Neuron (in vitro differentiated cells): Measurements from ENCODE around the gene PDGFA.

ENCODE experiments used
- H2AFZ ChIP-seq: one replicate; pipeline ENCODE4 v1.6.1; 2013; ENCODE audit warnings: low read depth, mild to moderate bottlenecking, inconsistent platforms, low read length, moderate library complexity
- H3K27me3 ChIP-seq: one replicate; pipeline ENCODE4 v1.6.1; 2013; ENCODE audit warnings: low read length; ENCODE audit not compliant: insufficient read depth
- H3K36me3 ChIP-seq: one replicate; pipeline ENCODE4 v1.6.1; 2013; ENCODE audit warnings: low read length; ENCODE audit not compliant: insufficient read depth
- H3K4me1 ChIP-seq: one replicate; pipeline ENCODE4 v1.6.1; 2013; ENCODE audit warnings: low read length; ENCODE audit not compliant: insufficient read depth
- H3K4me3 ChIP-seq: 2 replicates; pipeline ENCODE4 v1.5.1; 2013; ENCODE audit warnings: mild to moderate bottlenecking, low read length, moderate library complexity
- H3K9me3 ChIP-seq: one replicate; pipeline ENCODE4 v1.6.1; 2013; ENCODE audit warnings: low read length

The PDGFA gene

DNA sequence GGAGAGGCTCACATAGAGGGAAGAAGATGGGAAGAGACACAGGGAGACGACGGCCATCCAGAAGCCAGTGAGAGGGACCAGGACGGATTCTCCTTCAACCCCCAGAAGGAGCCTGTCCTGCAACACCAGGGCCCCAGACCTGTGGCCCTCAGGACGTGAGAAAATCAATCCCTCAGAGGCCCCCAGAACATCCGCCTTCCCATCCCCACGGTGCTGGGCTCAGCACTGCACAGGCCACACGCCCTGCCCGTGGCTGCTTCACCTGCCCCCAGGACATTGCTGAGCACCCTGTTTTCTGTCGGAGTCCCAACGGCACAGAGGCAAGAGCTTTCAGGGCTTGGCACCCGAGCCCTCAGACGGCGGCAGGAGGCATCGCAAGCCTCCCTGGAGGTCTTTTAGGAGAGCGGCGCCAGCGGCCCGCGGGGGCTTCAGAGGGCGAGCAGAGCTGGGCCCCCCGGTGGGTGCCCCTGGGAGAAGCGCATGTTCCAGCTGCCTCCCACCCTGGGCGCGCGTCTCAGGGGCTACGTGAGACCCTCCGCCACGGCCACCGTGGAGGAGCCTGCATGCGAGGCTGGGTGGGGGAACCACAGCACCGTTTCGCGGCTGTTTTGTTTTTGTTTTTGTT lies 42.8 kb downstream of the PDGFA start:
- Histone ChIP-seq H3K4me1 (no peaks in the 10 kb centered on the region), H2AFZ (no peak overlapping the region), H3K27me3 (peaks cover 33% of the 10 kb centered on the region), H3K36me3 (no peaks in the 10 kb centered on the region), H3K4me3 (no peak overlapping the region), H3K9me3 (peaks cover 8% of the 10 kb centered on the region)

DNA sequence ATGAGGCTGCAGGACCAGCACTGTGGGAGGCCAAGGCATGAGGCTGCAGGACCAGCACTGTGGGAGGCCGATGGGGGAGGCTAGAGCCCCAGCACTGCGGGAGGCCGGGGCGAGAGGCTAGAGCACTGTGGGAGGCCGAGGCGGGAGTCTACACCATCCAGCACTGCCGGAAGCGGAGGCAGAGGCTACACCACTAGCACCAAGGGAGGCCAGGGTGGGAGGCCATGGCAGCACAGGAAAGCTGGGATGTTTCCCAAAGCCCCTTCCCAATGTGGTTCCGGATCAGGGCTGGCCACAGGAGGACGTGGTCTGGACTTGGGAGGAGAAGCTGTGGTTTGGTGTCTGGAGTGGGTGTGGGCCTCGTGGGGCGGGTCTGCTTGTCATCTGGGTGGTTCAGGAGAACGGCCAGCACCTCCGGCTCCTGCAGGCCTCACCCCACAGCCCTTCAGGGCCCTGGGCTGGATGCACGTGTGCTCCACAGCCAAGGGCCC lies 43.6 kb downstream of the PDGFA start:
- Histone ChIP-seq H2AFZ (no peak overlapping the region), H3K9me3 (peaks cover 8% of the 10 kb centered on the region), H3K36me3 (no peaks in the 10 kb centered on the region), H3K27me3 (peaks cover 30% of the 10 kb centered on the region), H3K4me3 (no peak overlapping the region), H3K4me1 (no peaks in the 10 kb centered on the region)

DNA sequence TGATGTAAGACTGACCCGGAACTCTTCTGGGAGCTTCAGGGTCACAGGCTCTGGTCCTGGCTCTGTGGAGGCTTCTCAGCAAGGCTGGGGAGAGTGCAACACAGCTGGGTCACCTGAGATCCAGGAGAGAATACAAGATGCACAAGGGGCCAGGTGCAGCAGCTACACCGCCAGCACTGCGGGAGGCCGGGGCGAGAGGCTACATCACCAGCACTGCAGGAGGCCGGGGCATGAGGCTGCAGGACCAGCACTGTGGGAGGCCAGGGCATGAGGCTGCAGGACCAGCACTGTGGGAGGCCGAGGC lies 44.3 kb downstream of the PDGFA start:
- H2AFZ ChIP-seq = no peak overlapping the region
- H3K4me3 ChIP-seq = no peak overlapping the region
- H3K27me3 ChIP-seq = peaks cover 23% of the 10 kb centered on the region
- no peaks in the 10 kb centered on the region for H3K36me3 ChIP-seq
- H3K9me3 ChIP-seq = peaks cover 8% of the 10 kb centered on the region
- H3K4me1 ChIP-seq = no peaks in the 10 kb centered on the region

DNA sequence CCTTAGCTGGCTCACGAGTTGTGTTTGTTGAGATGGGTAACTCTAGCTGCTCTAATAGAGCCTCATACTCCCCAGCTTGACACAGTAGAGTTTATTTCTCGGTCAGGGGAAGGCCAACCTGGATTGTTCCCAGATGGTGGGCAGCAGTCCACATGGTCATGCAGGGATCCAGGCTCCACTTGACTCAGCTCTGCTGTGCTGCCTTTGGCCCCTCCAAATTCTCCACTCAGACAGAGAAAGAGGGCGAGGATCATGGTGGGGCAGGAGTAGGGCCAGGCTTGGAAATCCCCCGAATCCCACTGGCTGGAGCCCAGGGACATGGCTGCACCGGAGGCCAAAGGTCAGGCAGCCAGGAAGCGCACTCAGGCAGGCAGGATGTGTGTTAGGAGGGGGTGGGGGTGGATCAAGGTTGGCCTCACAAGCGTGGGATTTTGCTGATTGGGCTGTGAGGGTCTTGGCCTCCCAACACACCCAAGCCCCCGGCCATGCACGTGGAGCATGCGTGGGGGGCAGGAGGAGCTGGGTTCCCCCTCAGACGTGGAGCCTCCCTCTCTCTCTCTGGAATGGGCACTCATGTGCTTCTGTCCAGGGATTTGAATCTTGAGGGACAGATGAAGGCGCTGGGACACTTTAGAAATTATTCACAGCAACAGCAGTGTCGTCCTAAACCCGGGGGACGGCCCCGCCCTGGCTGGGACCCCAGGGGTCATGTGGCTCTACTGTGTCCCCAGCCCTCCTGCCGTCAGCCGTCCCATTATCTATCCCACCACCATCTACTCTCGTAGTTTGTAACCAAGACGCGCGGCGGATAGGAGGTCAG lies 44.8 kb downstream of the PDGFA start:
- Histone ChIP-seq H2AFZ (no peak overlapping the region), H3K4me1 (no peaks in the 10 kb centered on the region), H3K4me3 (no peak overlapping the region), H3K36me3 (no peaks in the 10 kb centered on the region), H3K9me3 (peaks cover 8% of the 10 kb centered on the region), H3K27me3 (peaks cover 18% of the 10 kb centered on the region)

DNA sequence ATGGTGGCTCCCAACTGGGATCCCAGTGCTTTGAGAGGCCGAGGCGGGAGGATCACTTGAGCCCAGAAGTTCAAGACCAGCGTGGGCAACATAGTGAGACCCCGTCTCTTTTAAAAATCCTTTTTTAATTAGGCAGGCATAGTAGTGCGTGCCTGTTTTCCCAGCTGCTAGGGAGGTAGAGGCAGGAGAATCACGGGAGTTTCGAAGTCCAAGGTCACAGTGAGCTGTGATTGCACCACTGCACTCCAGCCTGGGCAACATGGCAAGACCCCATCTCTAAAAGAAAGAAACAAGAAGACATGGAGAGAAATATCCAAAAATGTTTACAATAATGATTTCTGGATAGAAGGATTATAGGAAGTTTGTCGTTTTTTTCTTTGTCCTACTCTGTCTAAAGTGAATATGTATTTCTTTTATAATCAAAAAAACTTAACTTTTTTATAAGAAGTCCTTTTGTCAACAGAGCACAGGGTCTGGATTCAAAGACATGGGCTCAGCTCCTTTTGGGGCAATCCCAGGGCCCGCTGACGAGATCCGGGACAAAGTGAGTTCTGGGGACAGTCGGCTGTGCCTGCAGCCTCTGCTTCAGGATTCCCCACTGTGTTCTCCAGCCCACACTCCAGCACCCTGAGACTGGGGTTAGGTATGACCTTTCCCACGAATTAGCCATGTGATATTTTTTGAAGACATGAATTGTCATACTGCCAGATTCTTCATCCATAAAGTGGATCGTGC lies 45.6 kb downstream of the PDGFA start:
- Histone ChIP-seq H2AFZ (no peak overlapping the region), H3K36me3 (no peaks in the 10 kb centered on the region), H3K4me1 (no peaks in the 10 kb centered on the region), H3K27me3 (peaks cover 10% of the 10 kb centered on the region), H3K4me3 (no peak overlapping the region), H3K9me3 (peaks cover 8% of the 10 kb centered on the region)

DNA sequence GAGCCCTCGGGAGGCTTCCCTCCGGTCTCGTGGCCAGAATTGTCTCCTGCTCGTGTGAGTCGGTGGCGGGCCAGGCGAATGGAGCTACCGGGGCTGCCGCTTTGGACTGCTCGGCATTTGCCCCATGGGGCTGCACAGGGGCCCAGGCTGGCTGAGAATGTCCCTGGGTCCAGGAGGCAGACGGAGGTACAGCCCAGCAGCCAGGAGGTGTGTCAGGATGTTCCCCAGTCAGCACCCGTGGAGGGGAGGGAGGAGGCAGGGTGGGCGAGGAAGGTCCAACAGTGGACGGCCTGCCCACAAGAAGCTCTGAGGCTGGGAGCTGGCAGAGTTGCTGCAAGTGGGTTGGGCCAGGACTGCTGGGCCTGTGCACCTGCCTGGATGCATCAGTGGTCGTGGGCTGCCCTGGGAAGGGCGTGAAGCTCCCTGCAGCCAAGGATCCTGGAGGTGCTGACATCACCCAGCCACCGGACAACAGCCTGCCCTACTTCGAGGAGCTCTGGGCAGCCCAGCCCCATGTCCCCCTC lies 46.4 kb downstream of the PDGFA start:
- H2AFZ ChIP-seq = no peak overlapping the region
- H3K36me3 ChIP-seq = no peaks in the 10 kb centered on the region
- H3K4me1 ChIP-seq = no peaks in the 10 kb centered on the region
- H3K4me3 ChIP-seq = no peak overlapping the region
- H3K9me3 ChIP-seq = peaks cover 8% of the 10 kb centered on the region
- peaks cover 10% of the 10 kb centered on the region for H3K27me3 ChIP-seq

DNA sequence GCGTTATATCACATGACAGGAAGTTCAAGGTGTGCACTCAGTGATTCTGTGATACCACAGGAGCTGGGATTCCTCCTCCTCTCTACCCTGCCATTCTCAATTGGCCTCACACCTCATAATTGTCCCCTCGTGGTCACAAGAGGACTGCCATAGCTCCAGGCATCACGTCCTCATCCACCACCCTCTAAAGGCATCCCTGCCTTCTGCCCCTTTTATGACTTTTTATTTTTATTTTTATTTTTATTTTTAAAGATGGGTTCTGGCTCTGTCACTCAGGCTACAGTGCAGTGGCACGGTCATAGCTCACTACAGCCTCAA lies 47.0 kb downstream of the PDGFA start:
- H3K4me3 ChIP-seq = no peak overlapping the region
- no peak overlapping the region for H2AFZ ChIP-seq

DNA sequence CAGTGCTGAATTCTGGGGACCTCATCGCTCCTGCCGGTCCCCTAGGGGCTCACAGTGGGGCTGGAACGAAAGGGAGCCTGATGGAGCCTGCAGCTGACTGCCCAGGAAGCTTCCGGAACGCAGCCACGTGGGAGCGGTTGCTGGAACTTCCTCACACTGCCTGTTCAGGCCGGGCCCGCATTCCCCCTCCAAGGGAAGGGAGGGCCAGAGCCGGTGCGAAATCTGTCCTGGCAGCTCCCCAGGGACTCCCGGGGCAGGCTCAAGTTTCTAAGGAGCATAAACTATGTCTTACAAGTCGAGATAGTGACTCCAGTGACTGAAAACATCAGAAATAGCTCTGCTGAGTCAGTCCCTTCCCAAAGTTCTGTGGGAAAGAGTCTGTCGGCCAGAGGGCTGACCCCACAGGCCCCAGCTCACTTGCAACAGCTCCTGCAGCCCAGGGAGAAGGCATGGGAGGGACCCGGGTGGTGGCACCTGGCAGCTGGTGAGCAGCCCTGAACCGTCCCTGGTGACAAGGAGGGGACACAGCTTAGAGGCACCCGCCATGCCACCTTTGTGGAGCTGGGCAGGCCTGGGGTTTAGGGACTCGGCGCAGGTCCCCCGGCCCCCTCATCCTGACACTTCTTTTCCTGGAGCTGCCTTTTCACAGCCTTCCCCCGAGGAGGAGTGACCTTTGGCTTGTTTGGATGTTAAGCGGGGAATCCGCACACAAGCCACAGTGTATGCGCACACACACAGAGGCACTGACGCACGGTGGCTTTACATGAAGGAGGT lies 47.6 kb downstream of the PDGFA start:
- Histone ChIP-seq H3K9me3 (peaks cover 8% of the 10 kb centered on the region), H3K4me3 (no peak overlapping the region), H3K4me1 (no peaks in the 10 kb centered on the region), H3K27me3 (peaks cover 3% of the 10 kb centered on the region), H2AFZ (no peak overlapping the region), H3K36me3 (no peaks in the 10 kb centered on the region)

More for the DNA sequence above, 47.0 kb downstream of the PDGFA start:
- Histone ChIP-seq H3K9me3 (peaks cover 8% of the 10 kb centered on the region), H3K36me3 (no peaks in the 10 kb centered on the region), H3K4me1 (no peaks in the 10 kb centered on the region), H3K27me3 (peaks cover 4% of the 10 kb centered on the region)

DNA sequence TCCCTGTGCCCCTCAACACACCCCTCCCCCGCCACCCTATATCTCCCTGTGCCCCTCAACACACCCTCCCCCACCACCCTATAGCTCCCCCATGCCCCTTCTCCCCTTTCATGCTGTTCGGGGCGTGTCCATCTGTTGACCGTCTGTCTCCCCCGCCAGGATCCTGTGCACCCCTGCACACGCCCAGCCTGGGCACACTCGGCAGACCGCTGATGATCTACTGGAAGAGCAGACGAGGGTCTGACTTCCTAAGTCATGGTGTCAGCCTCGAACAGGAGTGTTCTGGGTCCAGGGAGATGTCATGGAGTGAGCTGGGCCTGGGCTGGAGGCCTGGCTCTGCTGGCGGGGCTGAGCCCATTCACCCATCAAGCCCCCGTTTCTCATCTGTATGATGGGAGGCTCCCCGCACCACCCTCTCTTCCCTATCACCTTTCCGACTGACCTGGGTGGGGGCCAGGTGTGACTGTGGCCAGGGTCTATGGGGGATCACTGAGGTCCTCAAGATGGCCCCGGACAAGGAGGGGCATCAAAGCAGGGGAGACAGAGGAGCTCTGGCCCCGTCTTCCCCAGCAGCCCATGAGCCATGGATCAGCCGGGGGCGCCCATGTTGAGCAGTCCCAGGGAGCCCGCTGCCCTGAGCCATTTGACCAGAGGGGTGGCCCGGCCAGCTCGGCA lies 48.3 kb downstream of the PDGFA start:
- H3K4me3 ChIP-seq = no peak overlapping the region
- H3K9me3 ChIP-seq = peaks cover 8% of the 10 kb centered on the region
- no peak overlapping the region for H2AFZ ChIP-seq
- H3K27me3 ChIP-seq = peaks cover under 1% of the 10 kb centered on the region
- no peaks in the 10 kb centered on the region for H3K36me3 ChIP-seq
- no peaks in the 10 kb centered on the region for H3K4me1 ChIP-seq

DNA sequence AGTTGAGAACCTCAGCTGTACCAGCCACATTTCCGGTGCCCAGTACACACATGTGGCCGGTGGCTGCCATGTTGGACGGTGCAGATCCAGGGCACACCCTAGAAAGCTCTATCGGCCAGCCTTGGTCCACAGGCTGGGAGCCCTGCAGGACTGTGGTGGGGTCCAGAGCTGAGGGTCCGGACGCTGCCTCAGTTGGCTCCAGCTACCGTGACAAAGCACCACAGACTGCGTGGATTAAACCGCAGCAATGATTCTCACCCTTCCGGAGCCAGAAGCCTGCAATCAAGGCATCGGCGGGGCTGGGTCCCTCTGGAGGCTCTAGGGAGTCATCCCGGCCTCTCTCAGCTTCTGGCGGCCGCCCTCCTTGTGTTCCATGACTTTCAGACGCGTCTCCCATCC lies 50.1 kb downstream of the PDGFA start:
- Histone ChIP-seq H3K4me3 (no peak overlapping the region), H3K4me1 (no peaks in the 10 kb centered on the region), H3K9me3 (peaks cover 7% of the 10 kb centered on the region), H2AFZ (no peak overlapping the region), H3K27me3 (no peaks in the 10 kb centered on the region), H3K36me3 (no peaks in the 10 kb centered on the region)

DNA sequence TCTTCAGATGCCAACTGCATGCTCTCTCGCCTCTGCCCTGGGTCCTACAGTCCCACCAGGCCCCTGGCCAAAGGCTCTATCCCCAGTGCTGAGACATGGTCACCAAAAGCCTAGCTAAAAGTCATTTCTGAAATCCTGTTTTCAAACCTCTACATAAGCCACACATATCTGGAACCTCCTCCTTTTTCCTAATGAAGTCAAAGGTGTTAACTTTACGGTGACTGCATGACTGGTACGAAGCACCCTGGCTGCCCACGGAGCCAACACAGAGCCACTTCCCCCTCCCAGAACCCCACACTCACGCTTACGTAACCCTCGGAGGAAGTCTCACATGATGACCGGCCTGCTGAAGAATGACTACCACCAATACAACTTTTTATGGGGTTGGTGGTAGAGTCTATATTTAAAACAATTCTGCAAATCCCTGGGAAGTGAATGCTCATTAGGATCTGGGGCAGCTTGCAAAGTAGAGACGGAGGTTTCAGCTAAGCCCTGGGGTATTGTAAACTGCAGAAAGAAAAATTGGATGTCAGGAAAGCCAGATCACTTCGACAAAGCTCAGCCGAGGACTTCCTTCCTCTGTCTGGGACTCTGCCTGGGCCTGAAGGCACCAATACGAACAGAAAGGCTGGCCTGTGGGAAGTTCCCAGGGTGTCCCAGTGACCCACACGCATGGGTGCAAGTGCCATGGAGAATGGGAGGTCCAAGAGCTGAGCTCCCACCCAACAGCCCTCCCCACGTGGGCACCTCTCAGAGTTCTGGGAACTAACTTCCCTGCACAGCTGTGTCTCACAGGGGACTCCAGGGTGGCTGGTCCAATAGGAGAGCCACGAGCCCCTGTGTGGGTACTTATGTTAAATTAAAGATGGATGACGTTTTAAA lies 50.7 kb downstream of the PDGFA start:
- no peaks in the 10 kb centered on the region for H3K36me3 ChIP-seq
- no peaks in the 10 kb centered on the region for H3K4me1 ChIP-seq
- no peak overlapping the region for H3K4me3 ChIP-seq
- no peaks in the 10 kb centered on the region for H3K27me3 ChIP-seq
- peaks cover 4% of the 10 kb centered on the region for H3K9me3 ChIP-seq
- H2AFZ ChIP-seq = no peak overlapping the region
